Measurements from ENCODE around the gene PRDX6.
A peak's percentile ranks its signal among the peaks of the same experiment; 100 is the strongest.
"Not testable (repeated sequence)": the region's sequence is repeated elsewhere in the genome, so short reads cannot be mapped to it uniquely, and the experiment has no call there.

Gene PRDX6

GRCh38 chr1:173469656-173470055 is 7.5 kb upstream of the PRDX6 start:
- no peak for DNase-seq

- no peak for DNase-seq
Measured at GRCh38 chr1:173470608-173471007, 6.5 kb upstream of the PRDX6 start.

GRCh38 chr1:173473599-173474011 is 3.5 kb upstream of the PRDX6 start:
- peak; percentile 2 for DNase-seq

- DNase-seq, result no peak
Measured at GRCh38 chr1:173474097-173474779, 2.9 kb upstream of the PRDX6 start.

GRCh38 chr1:173474780-173475421 is 2.2 kb upstream of the PRDX6 start:
- DNase-seq, result not testable (repeated sequence)

GRCh38 chr1:173475564-173476196 is 1.5 kb upstream of the PRDX6 start:
- DNase-seq, result peak; percentile 44

GRCh38 chr1:173476197-173476664 is 904 bp upstream of the PRDX6 start:
- no peak for DNase-seq

- peak; percentile 92 for DNase-seq
Measured at GRCh38 chr1:173476665-173477285, 360 bp upstream of the PRDX6 start.

GRCh38 chr1:173478094-173478674 is 1.0 kb downstream of the PRDX6 start:
- DNase-seq, result peak; percentile 65

GRCh38 chr1:173479649-173480048 is 2.5 kb downstream of the PRDX6 start:
- DNase-seq, result no peak

- DNase-seq, result no peak
Measured at GRCh38 chr1:173481195-173481772, 4.1 kb downstream of the PRDX6 start.

GRCh38 chr1:173482683-173483082 is 5.5 kb downstream of the PRDX6 start:
- DNase-seq, result no peak

GRCh38 chr1:173484276-173484675 is 7.1 kb downstream of the PRDX6 start:
- no peak for DNase-seq

GRCh38 chr1:173485401-173485800 is 8.3 kb downstream of the PRDX6 start:
- DNase-seq, result no peak

- DNase-seq, result no peak
Measured at GRCh38 chr1:173488001-173488400, 10.9 kb downstream of the PRDX6 start.

GRCh38 chr1:173489149-173489600 is 12.0 kb downstream of the PRDX6 start:
- DNase-seq, result no peak

- no peak for DNase-seq
Measured at GRCh38 chr1:173489929-173490328, 12.8 kb downstream of the PRDX6 start.

- DNase-seq, result no peak
Measured at GRCh38 chr1:173491508-173491907, 14.4 kb downstream of the PRDX6 start.

- DNase-seq, result not testable (repeated sequence)
Measured at GRCh38 chr1:173493125-173493524, 16.0 kb downstream of the PRDX6 start.

GRCh38 chr1:173495609-173496267 is 18.6 kb downstream of the PRDX6 start:
- no peak for DNase-seq

GRCh38 chr1:173496757-173497320 is 19.7 kb downstream of the PRDX6 start:
- DNase-seq, result no peak

- no peak for DNase-seq
Measured at GRCh38 chr1:173499729-173500128, 22.6 kb downstream of the PRDX6 start.
